GM12891 (cell line): Measurements from ENCODE around the gene TARS1.

Experiments used
- DNase-seq: peaks from one replicate; pipeline ENCODE4 v3.0.0; 2011; ENCODE audit warnings: low spot score; ENCODE audit not compliant: insufficient read length
- FAIRE-seq: peaks from 2 replicates; lab custom pipeline; 2011; peaks lifted over from hg19 to GRCh38; lab: Jason Lieb, UNC
- PAX5 ChIP-seq: IDR thresholded peaks from 2 replicates; pipeline ENCODE4 v1.6.1; 2011; ENCODE audit warnings: low read length, moderate library complexity, mild to moderate bottlenecking; ENCODE audit not compliant: insufficient read depth, severe bottlenecking
- POLR2A ChIP-seq: IDR thresholded peaks from 2 replicates; pipeline ENCODE4 v1.6.1; 2011; ENCODE audit warnings: low read depth, low read length, control low read depth
- POLR2AphosphoS5 ChIP-seq: IDR thresholded peaks from 2 replicates; pipeline ENCODE4 v1.6.1; 2011; ENCODE audit warnings: low read depth, low read length, control low read depth
- POU2F2 ChIP-seq: IDR thresholded peaks from 2 replicates; pipeline ENCODE4 v1.6.1; 2011; ENCODE audit warnings: low read depth, mild to moderate bottlenecking, control low read depth, low read length, moderate library complexity
- SPI1 ChIP-seq: IDR thresholded peaks from 2 replicates; pipeline ENCODE4 v1.6.1; 2011; ENCODE audit warnings: low read depth, low read length, control low read depth
- TAF1 ChIP-seq: IDR thresholded peaks from 2 replicates; pipeline ENCODE4 v1.6.1; 2011; ENCODE audit warnings: low read depth, low read length, control low read depth

The TARS1 gene

GRCh38 chr5:33438996-33439395 lies 1.8 kb upstream of the TARS1 start:
- DNase-seq (no peak), FAIRE-seq (no peak)
- no peak for TF ChIP-seq POU2F2
- no peak for TF ChIP-seq PAX5
- no peak for TF ChIP-seq POLR2AphosphoS5
- no peak for TF ChIP-seq SPI1
- no peak for TF ChIP-seq POLR2A
- TF ChIP-seq TAF1 = no peak

DNA sequence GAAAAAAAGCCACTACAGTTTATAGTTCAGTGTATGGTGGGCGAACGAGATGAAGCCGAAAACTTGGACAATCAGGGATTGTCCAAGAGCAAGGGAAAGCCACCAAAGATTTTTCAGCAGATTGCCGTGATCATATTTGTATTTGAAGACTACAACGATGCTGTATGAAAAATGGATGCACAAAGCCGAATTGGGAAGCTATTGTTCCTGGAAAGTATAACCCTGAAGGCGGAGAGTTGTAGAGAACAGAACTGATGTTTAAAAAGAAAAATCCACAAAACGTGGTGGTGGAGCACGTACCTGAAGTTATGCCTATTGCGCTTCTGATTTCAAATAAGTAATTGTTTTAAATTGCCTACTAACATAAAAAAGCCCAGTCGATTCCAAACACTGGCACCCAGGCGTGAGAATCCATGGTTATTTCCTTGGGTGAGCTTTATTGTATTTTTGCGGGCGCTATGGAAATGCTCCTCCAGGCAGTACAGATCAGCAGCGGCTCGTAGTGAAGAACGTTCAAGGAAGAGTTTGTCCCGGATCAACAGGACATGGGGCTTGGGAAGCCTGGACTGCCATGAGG lies 772 bp upstream of the TARS1 start:
- no peak for TF ChIP-seq POLR2A
- FAIRE-seq (no peak), DNase-seq (no peak)

- DNase-seq (no peak), FAIRE-seq (no peak)
- TF ChIP-seq POU2F2 = no peak
- TF ChIP-seq POLR2A = no peak
Observed at GRCh38 chr5:33441241-33442177, 744 bp downstream of the TARS1 start.

GRCh38 chr5:33444542-33444941 lies 3.8 kb downstream of the TARS1 start:
- TF ChIP-seq POLR2AphosphoS5 = no peak
- TF ChIP-seq POU2F2 = no peak
- no peak for TF ChIP-seq PAX5
- no peak for TF ChIP-seq TAF1
- no peak for TF ChIP-seq POLR2A
- no peak for TF ChIP-seq SPI1
- FAIRE-seq (no peak), DNase-seq (no peak)

- DNase-seq (no peak), FAIRE-seq (no peak)
- no peak for TF ChIP-seq TAF1
- no peak for TF ChIP-seq PAX5
- TF ChIP-seq POLR2AphosphoS5 = no peak
- no peak for TF ChIP-seq SPI1
- no peak for TF ChIP-seq POLR2A
- no peak for TF ChIP-seq POU2F2
Observed at GRCh38 chr5:33445798-33446197, 5.0 kb downstream of the TARS1 start.

DNA sequence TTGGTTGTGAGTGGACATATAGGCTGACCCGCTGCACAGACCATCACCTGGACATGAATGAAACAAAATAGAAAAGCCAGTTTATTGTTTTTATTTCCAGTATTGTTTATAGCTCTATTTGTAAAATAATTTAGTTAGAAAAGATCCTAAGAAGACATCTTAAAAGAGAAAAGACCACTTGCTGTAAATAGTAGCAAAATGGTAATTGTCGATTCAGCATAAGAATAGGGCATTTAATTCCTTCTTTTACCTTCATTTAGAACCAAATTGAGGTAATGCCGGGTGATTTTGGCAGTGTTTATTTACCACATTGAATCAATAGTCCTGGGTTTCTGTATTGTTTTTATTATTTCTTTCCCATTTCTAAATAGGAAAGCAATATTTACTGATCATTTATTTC lies 7.4 kb downstream of the TARS1 start:
- DNase-seq = no peak
- TF ChIP-seq PAX5 (no peak), POLR2AphosphoS5 (no peak), TAF1 (no peak), SPI1 (no peak), POLR2A (no peak), POU2F2 (no peak)
- FAIRE-seq = no peak

GRCh38 chr5:33457126-33457525 lies 16.4 kb downstream of the TARS1 start:
- DNase-seq (no peak), FAIRE-seq (no peak)
- no peak for TF ChIP-seq PAX5
- TF ChIP-seq SPI1 = no peak
- no peak for TF ChIP-seq POLR2A
- no peak for TF ChIP-seq POLR2AphosphoS5
- no peak for TF ChIP-seq TAF1
- TF ChIP-seq POU2F2 = no peak

GRCh38 chr5:33457817-33458216 lies 17.1 kb downstream of the TARS1 start:
- FAIRE-seq (no peak), DNase-seq (no peak)
- TF ChIP-seq SPI1 = no peak
- TF ChIP-seq POLR2A = no peak
- TF ChIP-seq POLR2AphosphoS5 = no peak
- no peak for TF ChIP-seq TAF1
- TF ChIP-seq POU2F2 = no peak

GRCh38 chr5:33460210-33460609 lies 19.4 kb downstream of the TARS1 start:
- FAIRE-seq (no peak), DNase-seq (no peak)
- TF ChIP-seq POU2F2 = no peak
- TF ChIP-seq SPI1 = no peak
- TF ChIP-seq PAX5 = no peak
- no peak for TF ChIP-seq POLR2A
- TF ChIP-seq TAF1 = no peak
- no peak for TF ChIP-seq POLR2AphosphoS5
